ENCODE data around the gene TRIM54. TPM values are rescaled to one million over a fixed set of nuclear protein-coding genes. Genes with fewer than 3 reads are reported as not detected.

Gene TRIM54
- total and polyA plus RNA-seq, 9 of the 15 experiments (the other 6 are each of a cell fraction or from before 2014, with no cell fraction given): not detected

GRCh38 chr2:27356382-27357181 is 74.4 kb downstream of the TRIM54 start, which contains the start of gene GTF3C2 (continued):
- no peak for TF ChIP-seq MTF1 (CRISPR knock-in tag; IDR thresholded peaks at IDR 0.05; ENCODE audit: borderline replicate concordance)
- TF ChIP-seq SP1 (CRISPR knock-in tag; IDR thresholded peaks at IDR 0.05): peak; percentile 76
- TF ChIP-seq ZNF75A (CRISPR knock-in tag; IDR thresholded peaks at IDR 0.05): no peak
- TF ChIP-seq PTBP1 (IDR thresholded peaks at IDR 0.05; ENCODE audit: low read depth, low read length): no peak
- TF ChIP-seq TAF15 (IDR thresholded peaks at IDR 0.05; ENCODE audit: low read depth, low read length): no peak
- peak; percentile 71 for TF ChIP-seq FOSL1 (tag; conservative IDR thresholded peaks at IDR 0.05)
- TF ChIP-seq ZFP1 (CRISPR knock-in tag; IDR thresholded peaks at IDR 0.05): no peak
- TF ChIP-seq FOXK1 (CRISPR knock-in tag; IDR thresholded peaks at IDR 0.05; ENCODE audit: borderline replicate concordance): peak; percentile 84; the same call in 1 of the 2 replicates
- TF ChIP-seq ILK (tag; IDR thresholded peaks at IDR 0.05; ENCODE audit: borderline replicate concordance, low read depth): no peak
- no peak for TF ChIP-seq TSHZ1 (CRISPR knock-in tag; IDR thresholded peaks at IDR 0.05)
- peak; percentile 55 to 63 for TF ChIP-seq E2F6 (IDR thresholded peaks at IDR 0.05; ENCODE audit: borderline replicate concordance in 1 of 2, extremely low read depth in 1 of 2, insufficient read depth in 1 of 2, insufficient read length in 1 of 2, low read depth in 1 of 2, low read length in 1 of 2, poor library complexity in 1 of 2, severe bottlenecking in 1 of 2)
- peak; percentile 92 for TF ChIP-seq PHF20 (IDR thresholded peaks at IDR 0.05; ENCODE audit: partially characterized antibody)
- peak; percentile 92 for TF ChIP-seq C11orf30 (IDR thresholded peaks at IDR 0.05; ENCODE audit: low read depth)
- no peak for TF ChIP-seq SMAD2 (IDR thresholded peaks at IDR 0.05; ENCODE audit: low read depth, low read length)
- peak; percentile 78; the same call in 1 of the 2 replicates for TF ChIP-seq DIDO1 (tag; IDR thresholded peaks at IDR 0.05; ENCODE audit: low read depth)
- peak; percentile 77 for TF ChIP-seq ZNF592 (IDR thresholded peaks at IDR 0.05)
- no peak for TF ChIP-seq ARHGAP35 (IDR thresholded peaks at IDR 0.05; ENCODE audit: partially characterized antibody)
- no peak for TF ChIP-seq BDP1 (IDR thresholded peaks at IDR 0.05; ENCODE audit: insufficient read depth, insufficient read length)
- no peak for TF ChIP-seq NCOA6 (IDR thresholded peaks at IDR 0.05)
- no peak for TF ChIP-seq SLC30A9 (CRISPR knock-in tag; IDR thresholded peaks at IDR 0.05)
